OCI-LY1 (cell line): ENCODE results near the gene GSTP1.
"Not testable (repeated sequence)": the region's sequence is repeated elsewhere in the genome, so short reads cannot be mapped to it uniquely, and the experiment has no call there.

ENCODE experiments used
- CTCF ChIP-seq: fragments of 200-600 bp; sonication (generic), shearing (Covaris generic); IDR thresholded peaks from 2 replicates; pipeline ENCODE4 v1.5.1; 2017; ENCODE audit warnings: mild to moderate bottlenecking, antibody characterized with exemption, low read length, moderate library complexity, mixed read lengths
- EZH2 ChIP-seq: fragments of 200-600 bp; sonication (generic), shearing (Covaris generic); IDR thresholded peaks from 2 replicates; pipeline ENCODE4 v1.8.0; 2017; ENCODE audit warnings: borderline replicate concordance, mixed run types, mild to moderate bottlenecking, antibody characterized with exemption, low read length, moderate library complexity, mixed read lengths

- TF ChIP-seq CTCF, EZH2: not testable (repeated sequence)
Measured at GRCh38 chr11:67588899-67589415, 5.3 kb downstream of the GSTP1 start.
